ENCODE data around the gene SUFU.

GRCh38 chr10:102552533-102552932, 48.8 kb downstream of the SUFU start:
- TF ChIP-seq ZNF207 (IDR thresholded peaks at IDR 0.05; ENCODE audit: borderline replicate concordance) (no peak), ZSCAN20 (CRISPR knock-in tag; IDR thresholded peaks at IDR 0.05; ENCODE audit: borderline replicate concordance) (no peak), SKIL (CRISPR knock-in tag; IDR thresholded peaks at IDR 0.05; ENCODE audit: borderline replicate concordance) (no peak), SMC3 (IDR thresholded peaks at IDR 0.05; ENCODE audit: low read length) (no peak), POLR2A (IDR thresholded peaks at IDR 0.05; ENCODE audit: insufficient read depth in 1 of 2, low read depth in 2 of 2, low read length in 2 of 2) (no peak), ZSCAN29 (CRISPR knock-in tag; conservative IDR thresholded peaks at IDR 0.05) (no peak)

All from HepG2 (cell line).